Fibroblast of lung (primary cell): ENCODE results near the gene MPZL2. TPM values are rescaled to one million over a fixed set of nuclear protein-coding genes. Genes with fewer than 3 reads are reported as not detected.
"Not testable (repeated sequence)": the region's sequence is repeated elsewhere in the genome, so short reads cannot be mapped to it uniquely, and the experiment has no call there.

ENCODE experiments used
- DNase-seq, 2 donors: peaks; one replicate each; pipeline versions ENCODE4 v3.0.0 to v3.0.0-alpha.2; 2010; ENCODE audit warnings: low read depth in 2 of 2
- H2AFZ ChIP-seq: 2 replicates; pipeline ENCODE4 v1.5.1; 2012; ENCODE audit warnings: low read length, control low read depth, inconsistent platforms
- H3K27ac ChIP-seq: 2 replicates; pipeline ENCODE4 v1.5.1; 2011; ENCODE audit warnings: low read length, control low read depth; ENCODE audit not compliant: insufficient read depth
- H3K27me3 ChIP-seq: 2 replicates; pipeline ENCODE4 v1.5.1; 2011; ENCODE audit warnings: mild to moderate bottlenecking, low read length; ENCODE audit not compliant: control insufficient read depth, insufficient read depth
- H3K36me3 ChIP-seq: 2 replicates; pipeline ENCODE4 v1.5.1; 2011; ENCODE audit warnings: low read length; ENCODE audit not compliant: control insufficient read depth, insufficient read depth
- H3K4me1 ChIP-seq: 2 replicates; pipeline ENCODE4 v1.5.1; 2011; ENCODE audit warnings: low read length; ENCODE audit not compliant: control insufficient read depth, insufficient read depth; ENCODE audit errors: extremely low read depth
- H3K4me2 ChIP-seq: 2 replicates; pipeline ENCODE4 v1.5.1; 2011; ENCODE audit warnings: low read length, control low read depth; ENCODE audit not compliant: insufficient read depth; ENCODE audit errors: extremely low read depth
- H3K4me3 ChIP-seq, 4 experiments: fragments of 200-600 bp in 1 of 4; sonication (generic) in 1 of 4; replicated peaks in 1 of 4; 2 replicates each; pipeline ENCODE4 v1.5.1; 2011 to 2016; ENCODE audit warnings: low read length in 4 of 4, low read depth in 3 of 4, mild to moderate bottlenecking in 3 of 4, control low read depth in 2 of 4, inconsistent platforms in 1 of 4, mixed read lengths in 1 of 4; ENCODE audit not compliant: insufficient read depth in 1 of 4; ENCODE audit errors: control extremely low read depth in 1 of 4
- H3K79me2 ChIP-seq: 2 replicates; pipeline ENCODE4 v1.5.1; 2012; ENCODE audit warnings: mild to moderate bottlenecking, low read length, inconsistent platforms; ENCODE audit not compliant: control insufficient read depth, insufficient read depth
- H3K9ac ChIP-seq: 2 replicates; pipeline ENCODE4 v1.5.1; 2011; ENCODE audit warnings: mild to moderate bottlenecking, low read length, control low read depth; ENCODE audit not compliant: insufficient read depth
- H3K9me3 ChIP-seq: 2 replicates; pipeline ENCODE4 v1.5.1; 2012; ENCODE audit warnings: low read depth, low read length; ENCODE audit not compliant: control insufficient read depth, insufficient read depth
- H4K20me1 ChIP-seq: 2 replicates; pipeline ENCODE4 v1.5.1; 2011; ENCODE audit warnings: low read length; ENCODE audit not compliant: control insufficient read depth, insufficient read depth; ENCODE audit errors: extremely low read depth
- CTCF ChIP-seq, 2 donors: IDR thresholded peaks in 1 of 2; conservative IDR thresholded peaks in 1 of 2; 1 replicate in 1 of 2; 2 replicates in 1 of 2; pipeline ENCODE4 v1.5.1; 2011 to 2012; ENCODE audit warnings: low read length in 2 of 2, control low read depth in 1 of 2, inconsistent platforms in 1 of 2, low read depth in 1 of 2, mild to moderate bottlenecking in 1 of 2
- EZH2 ChIP-seq: IDR thresholded peaks from 2 replicates; pipeline ENCODE4 v1.5.1; 2012; ENCODE audit warnings: low read length, control low read depth, mild to moderate bottlenecking; ENCODE audit errors: missing control alignments
- polyA plus RNA-seq, 2 donors: library from polyadenylated mRNA; depleted of rRNA in 1 of 2; stranded (reverse) in 1 of 2; unstranded in 1 of 2; fragments of >200 nt; gene quantifications; 2 replicates each; pipeline ENCODE4 v1.2.1, GENCODE V29; 2011 to 2012; ENCODE audit warnings: missing spikeins in 1 of 2
- total RNA-seq: library from RNA; depleted of rRNA; stranded (reverse); fragments of >200 nt; gene quantifications from 2 replicates; pipeline ENCODE4 v1.2.1, GENCODE V29; 2014

The MPZL2 gene
- total and polyA plus RNA-seq, 2 donors (not counting 1 experiment from before 2014, with no cell fraction given), result not detected

DNA sequence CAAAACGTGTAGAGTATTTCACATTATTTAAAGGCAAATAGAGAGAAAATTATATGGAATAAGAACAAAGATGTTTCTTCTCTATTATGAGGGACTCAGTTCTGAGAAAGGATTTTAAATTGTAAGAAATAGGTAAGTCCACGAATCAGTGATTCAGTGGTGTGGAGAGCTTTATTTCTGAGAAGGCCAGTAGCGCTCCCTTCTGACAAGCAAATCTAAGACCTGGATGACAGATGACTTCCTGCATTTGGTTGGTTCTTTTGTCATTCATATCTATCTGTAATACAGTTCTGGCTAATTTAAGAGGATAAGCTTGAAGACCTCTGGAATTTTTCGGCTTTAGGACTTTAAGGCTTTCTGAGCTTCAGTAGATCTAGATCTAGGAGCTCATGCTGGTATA is 47.4 kb upstream of the MPZL2 start:
- Histone ChIP-seq H3K27me3 (no peaks in the 10 kb centered on the region), H3K27ac (no peak overlapping the region), H3K4me2 (no peak overlapping the region), H3K36me3 (no peaks in the 10 kb centered on the region), H3K4me1 (no peaks in the 10 kb centered on the region), H4K20me1 (no peaks in the 10 kb centered on the region), H3K79me2 (no peaks in the 10 kb centered on the region), H3K4me3 (no peak overlapping the region), H3K9me3 (no peaks in the 10 kb centered on the region), H2AFZ (no peak overlapping the region), H3K9ac (no peak overlapping the region)
- TF ChIP-seq EZH2 (no peak), CTCF (conservative IDR thresholded peaks at IDR 0.05 in 1 of 2, IDR thresholded peaks at IDR 0.05 in 1 of 2; ENCODE audit: low read depth in 1 of 2, low read length in 2 of 2) (no peak)
- no peak for DNase-seq

DNA sequence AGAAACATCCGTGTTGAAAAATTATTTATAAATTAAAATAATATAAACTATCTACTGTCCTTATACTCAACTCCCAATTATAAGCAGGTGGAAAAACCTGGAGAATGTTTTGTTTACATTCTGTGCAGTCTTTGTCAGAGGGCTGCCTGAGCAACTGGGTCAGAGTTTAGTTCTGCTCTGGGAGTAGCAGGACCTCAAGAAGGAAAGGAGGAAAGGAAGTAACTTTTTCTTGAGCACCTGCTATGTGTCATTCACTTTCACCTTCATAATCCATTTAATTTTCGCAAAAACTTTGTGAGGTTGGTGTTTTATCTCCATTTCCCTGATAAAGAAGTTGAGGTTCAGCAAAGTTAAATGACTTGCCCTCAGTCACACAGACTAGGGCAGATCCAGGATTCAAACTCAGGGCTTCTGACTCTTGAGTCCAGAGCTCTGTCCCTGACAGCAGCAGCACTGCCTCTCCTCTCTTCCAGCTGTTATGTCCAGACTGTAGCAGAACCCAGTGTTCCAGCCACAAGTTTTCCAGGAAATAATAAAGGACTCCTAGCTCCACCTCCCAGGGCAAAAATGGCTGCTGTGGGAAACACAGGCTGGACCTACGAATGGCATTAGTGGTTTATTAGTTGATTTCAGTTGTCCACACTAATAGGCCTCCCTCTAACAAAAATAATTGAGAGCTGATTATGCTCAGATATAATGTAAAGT is 46.8 kb upstream of the MPZL2 start:
- Histone ChIP-seq H3K79me2 (no peaks in the 10 kb centered on the region), H3K4me3 (no peak overlapping the region), H3K4me1 (no peaks in the 10 kb centered on the region), H2AFZ (no peak overlapping the region), H3K4me2 (no peak overlapping the region), H3K9ac (no peak overlapping the region), H3K36me3 (no peaks in the 10 kb centered on the region), H4K20me1 (no peaks in the 10 kb centered on the region), H3K9me3 (no peaks in the 10 kb centered on the region), H3K27me3 (no peaks in the 10 kb centered on the region), H3K27ac (no peak overlapping the region)
- TF ChIP-seq CTCF (conservative IDR thresholded peaks at IDR 0.05 in 1 of 2, IDR thresholded peaks at IDR 0.05 in 1 of 2; ENCODE audit: low read depth in 1 of 2, low read length in 2 of 2) (no peak), EZH2 (no peak)
- DNase-seq, result no peak

GRCh38 chr11:118310271-118310670 is 46.2 kb upstream of the MPZL2 start:
- H3K36me3 ChIP-seq, result no peaks in the 10 kb centered on the region
- no peaks in the 10 kb centered on the region for H3K4me1 ChIP-seq
- no peak overlapping the region for H3K4me3 ChIP-seq
- no peaks in the 10 kb centered on the region for H3K79me2 ChIP-seq
- no peaks in the 10 kb centered on the region for H4K20me1 ChIP-seq
- H3K4me2 ChIP-seq, result no peak overlapping the region
- no peak for TF ChIP-seq CTCF (conservative IDR thresholded peaks at IDR 0.05 in 1 of 2, IDR thresholded peaks at IDR 0.05 in 1 of 2; ENCODE audit: low read depth in 1 of 2, low read length in 2 of 2)
- no peak for TF ChIP-seq EZH2
- H3K27ac ChIP-seq, result no peak overlapping the region
- no peaks in the 10 kb centered on the region for H3K27me3 ChIP-seq
- DNase-seq, result no peak
- no peak overlapping the region for H2AFZ ChIP-seq
- H3K9me3 ChIP-seq, result no peaks in the 10 kb centered on the region
- no peak overlapping the region for H3K9ac ChIP-seq

- H3K4me2 ChIP-seq, DNase-seq, H3K79me2 ChIP-seq, H2AFZ ChIP-seq, H4K20me1 ChIP-seq, H3K4me3 ChIP-seq, H3K27me3 ChIP-seq, H3K9me3 ChIP-seq, H3K27ac ChIP-seq, H3K9ac ChIP-seq, H3K36me3 ChIP-seq, H3K4me1 ChIP-seq: not testable (repeated sequence)
Observed at GRCh38 chr11:118308995-118309528, 45.0 kb upstream of the MPZL2 start.
